GM21390 (cell line): ENCODE measurements around the gene IFFO2.
A peak's percentile ranks its signal among the peaks of the same experiment; 100 is the strongest.

Experiments
- ATAC-seq: cut with Tn5 transposase; IDR thresholded peaks from one replicate; pipeline ENCODE4 v1.9.1; 2021; ENCODE audit not compliant: unreplicated experiment

The IFFO2 gene

DNA sequence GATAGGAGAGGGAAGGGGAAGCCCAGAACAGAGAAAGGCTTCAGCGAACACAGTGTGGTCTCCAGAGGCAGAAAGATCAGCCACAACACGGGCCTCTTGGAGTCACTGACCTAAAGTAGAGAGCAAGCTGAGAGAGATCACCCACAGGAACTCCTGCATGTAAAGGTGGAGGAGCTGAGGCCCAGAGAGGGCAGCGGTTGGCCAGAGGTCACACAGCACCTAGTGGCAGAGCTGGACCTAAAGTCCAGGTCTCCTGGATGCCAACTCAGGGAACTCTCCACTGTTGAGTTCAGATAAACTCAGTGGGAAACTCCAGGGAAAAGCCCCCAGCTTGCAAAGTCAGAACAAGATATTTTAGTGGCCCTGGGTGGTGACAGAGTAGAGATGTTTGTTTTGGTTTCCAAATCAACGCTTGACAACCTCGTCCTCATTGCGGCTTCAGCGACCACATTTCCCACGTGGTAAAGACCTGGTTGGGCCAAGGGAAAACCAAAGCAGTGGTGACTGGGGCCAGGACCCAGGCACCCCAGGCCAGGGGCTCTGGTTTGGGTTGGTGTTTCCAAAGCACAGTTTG, 4.6 kb downstream of the IFFO2 start:
- peak; percentile 32 for ATAC-seq

DNA sequence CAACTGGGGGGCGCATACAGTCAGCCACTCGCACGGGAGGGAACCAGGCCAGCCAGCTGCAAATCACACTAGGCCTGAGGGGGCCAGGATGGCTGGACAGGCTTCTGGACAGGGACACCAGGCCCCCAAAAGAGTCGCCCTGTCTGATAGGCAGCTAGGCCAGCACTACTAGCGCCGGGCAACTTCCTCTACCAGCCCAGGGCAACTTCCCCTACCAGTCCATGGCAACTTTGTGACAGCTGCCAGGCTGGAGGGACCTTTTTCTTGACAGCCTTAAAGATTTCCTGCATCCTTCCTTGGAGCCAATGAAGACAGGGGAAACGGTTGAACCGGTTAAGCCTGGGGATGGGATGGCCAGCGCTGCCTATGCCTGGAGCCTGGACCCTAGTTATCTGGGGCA, 5.1 kb downstream of the IFFO2 start:
- ATAC-seq: no peak

DNA sequence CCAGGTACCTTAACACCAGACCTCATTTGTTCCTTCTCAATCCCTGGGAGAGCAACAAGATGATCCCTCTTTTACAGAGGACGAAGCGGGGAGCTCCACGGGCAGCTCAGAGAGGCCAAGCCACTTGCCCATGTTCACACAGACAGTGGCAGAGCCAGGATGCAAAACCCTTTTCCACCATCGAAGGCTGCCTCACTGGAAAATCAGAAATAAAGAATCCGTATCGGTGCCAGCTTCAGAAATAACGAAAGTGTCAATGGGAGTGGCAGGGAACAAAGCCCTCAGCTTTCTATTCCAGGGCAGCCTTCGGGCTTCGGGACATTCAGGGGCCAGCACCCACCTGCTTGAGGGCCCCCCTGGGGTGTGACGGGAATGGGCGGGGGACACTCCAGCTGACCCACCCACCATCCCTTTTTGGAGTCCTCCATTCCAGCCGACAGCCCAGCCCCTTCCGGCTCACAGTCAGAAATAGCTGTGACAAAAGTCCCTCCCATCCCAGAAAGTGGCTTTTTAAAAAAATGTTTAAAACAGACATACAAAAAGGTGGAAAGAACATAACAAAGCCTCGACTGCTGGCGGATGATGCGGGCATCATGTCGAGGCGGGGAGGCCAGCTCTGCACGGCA, 6.0 kb downstream of the IFFO2 start:
- ATAC-seq: no peak

DNA sequence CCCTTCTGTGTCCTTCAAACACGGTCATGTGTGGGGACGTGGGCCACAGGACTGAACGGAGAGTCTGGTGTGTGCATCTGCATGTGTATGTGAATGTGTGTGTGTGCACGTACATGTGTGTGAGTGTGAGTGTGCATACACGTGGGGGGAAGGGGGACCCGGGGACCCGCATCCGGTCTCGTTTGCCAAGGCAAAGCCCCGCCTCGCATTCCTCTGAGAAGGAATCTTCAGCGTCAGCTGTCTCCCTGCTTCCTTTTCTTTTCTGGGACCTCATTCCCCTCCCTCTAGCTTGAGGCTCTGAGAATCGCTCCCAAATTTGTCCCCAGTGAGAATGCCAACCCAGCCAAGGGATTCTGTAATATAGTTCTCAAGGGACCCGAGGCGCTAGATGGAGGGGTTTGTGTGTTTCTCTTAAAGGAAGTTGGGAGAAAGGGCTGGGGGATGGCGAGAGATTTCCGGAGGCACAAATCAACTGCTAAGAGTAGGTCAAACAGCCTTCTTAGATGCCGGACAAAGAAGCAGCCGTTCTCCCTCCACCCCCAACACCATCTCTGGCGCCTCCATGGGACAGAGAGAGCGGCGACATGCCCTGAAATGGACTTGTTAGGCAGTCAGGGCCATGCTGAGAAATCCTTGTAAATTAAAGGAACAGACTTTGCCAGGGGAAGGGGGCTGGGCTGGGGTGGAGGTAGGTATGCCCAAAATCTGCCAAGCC, 6.6 kb downstream of the IFFO2 start:
- no peak for ATAC-seq

DNA sequence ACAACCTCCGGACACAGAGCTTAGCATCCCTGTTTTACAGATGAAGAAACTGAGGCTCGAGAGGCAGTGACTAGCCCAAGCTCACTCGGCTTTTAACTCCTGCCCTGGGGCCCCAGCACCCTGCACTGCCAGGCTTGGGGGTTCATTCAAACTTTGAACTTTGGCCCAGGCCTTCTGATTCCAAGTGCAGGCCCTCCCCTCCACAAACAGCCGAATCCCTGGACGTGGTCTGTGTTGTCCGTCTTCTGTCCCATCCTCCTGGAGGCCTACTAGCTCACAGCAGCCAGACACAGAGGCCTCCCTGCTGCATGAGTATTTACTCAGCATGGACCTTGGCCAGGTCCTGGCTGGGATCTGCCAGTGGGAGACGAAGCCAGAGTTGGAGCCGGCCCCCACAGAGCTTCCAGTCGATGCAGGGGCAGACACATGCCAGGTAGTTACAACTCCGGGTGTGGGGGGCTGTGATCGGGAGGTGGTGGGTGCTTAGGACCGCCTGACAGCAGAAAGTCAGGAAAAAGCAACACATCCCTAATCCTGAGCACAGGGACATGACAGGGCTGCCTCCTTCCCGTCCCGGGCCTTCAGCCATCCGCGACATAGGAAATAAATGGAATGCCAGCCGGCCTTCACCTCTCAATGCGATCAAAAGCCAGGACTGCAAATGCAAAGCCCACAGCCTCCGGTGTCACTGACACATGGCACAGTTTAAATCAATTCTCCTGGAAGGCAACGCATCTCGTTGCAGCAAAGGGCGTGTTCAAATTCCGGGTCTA, 7.4 kb downstream of the IFFO2 start:
- ATAC-seq: no peak

DNA sequence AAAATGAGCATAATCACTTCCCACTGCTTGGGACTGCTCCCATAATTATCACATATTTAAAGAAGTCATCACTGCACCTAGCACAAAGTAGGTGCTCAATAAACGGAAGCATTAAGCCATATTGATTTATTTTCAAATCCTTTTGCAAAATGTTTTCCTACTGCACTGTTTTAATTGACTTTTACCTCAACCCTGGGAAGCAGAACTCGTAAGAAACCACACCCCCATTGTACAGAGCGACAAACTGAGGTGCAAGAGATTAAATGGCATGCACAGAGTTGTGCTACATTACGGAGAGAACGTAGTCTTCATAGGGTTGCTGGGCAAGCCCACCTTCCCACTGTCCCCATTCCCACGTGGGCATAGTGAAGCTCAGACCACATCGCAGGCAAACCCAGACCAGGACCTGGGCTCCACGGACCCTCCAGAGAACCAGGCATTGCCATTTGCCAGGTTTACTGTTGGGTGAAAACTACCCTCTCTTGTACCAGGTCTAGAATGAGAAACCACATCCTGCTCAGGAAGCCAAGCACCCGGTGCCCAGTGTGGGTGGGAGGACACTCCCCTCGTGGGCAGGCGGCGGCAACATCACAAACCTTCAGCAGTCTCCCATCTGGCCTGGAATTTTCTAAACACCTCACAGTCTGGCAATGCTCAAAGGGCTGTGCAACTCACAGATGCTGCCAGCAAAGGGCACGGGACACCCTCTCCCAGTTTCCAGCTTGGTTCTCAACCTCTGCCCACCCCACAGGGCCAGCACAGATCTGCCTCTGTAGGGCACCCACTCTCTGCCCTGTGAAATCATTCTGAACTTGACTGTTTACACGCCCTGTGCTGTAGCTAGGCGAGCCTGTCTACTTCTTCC, 8.2 kb downstream of the IFFO2 start:
- ATAC-seq: no peak

DNA sequence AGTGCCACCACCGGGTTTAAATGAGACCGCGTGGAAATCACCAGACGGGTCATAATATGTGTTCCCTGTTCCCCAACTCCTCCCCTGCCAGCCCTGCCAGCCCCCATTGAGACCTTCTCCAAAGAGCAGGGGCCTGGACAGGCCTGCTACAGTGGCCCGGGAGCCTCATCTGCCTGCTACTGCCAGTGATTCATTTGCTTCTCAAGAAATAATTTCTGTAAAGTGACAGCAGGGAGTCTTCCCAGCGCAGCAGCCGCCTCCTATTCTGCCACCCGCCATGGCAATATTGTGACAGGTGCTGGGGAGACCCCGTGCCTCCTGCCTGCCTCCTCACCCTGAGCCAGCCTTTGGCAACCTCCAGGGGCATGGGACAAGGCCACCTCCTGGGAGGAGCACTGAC, 8.9 kb downstream of the IFFO2 start:
- no peak for ATAC-seq

DNA sequence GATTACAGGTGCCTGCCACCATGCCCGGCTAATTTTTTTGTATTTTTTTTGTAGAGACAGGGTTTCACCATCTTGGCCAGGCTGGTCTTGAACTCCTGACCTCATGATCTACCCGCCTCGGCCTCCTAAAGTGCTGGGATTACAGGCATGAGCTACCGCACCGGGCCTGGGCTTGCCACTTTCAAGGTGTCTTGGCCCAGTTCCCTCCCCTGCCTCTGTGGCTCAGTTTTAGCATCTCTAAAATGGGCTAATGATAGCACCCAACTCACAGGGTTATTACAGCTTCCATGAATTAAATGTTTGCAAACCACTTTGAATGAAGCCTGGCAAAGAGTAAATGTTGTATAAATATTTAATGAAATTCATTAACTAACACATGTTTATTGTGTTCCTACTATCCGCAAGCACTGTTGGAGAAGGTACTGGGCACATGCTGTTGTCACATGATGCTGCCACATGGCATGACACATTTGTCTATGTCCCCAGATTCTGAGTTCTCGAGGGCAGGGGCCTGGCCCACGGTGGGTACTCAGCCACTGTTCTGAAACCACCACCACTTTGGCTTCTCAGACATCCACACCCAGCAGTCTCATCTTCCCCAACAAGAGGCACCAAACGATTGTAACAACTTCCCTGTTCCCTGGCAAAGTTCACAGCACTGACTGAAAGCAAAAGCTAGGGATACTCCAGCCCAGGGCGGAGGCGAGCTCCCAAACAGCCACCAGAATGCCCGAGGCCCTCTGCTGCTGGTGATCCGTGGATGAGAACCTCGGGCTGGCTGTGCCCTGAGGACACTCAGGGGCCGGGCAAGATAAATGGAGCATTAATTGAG, 9.7 kb downstream of the IFFO2 start:
- no peak for ATAC-seq

DNA sequence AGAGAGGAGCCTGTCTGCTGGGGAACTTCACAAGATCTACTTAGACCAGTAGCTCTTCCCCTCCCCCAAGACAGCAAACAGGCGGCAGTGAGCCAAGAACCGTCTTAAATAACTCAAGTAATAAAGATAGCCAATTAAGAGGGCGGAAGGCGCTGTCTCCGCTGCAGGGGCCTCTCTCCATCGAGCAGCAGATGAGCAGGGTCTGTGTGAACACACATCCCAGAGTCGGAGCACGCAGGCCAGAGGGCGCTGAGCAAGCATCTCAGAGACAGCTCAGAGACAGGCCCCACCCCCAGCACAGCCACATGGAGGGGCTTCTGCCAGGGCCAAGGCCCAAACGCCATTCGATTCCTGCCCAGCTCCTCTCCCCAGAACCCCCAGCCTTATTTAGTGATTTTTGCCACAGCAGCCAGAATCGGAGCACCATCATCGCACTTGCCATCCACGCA, 11.1 kb downstream of the IFFO2 start:
- no peak for ATAC-seq

DNA sequence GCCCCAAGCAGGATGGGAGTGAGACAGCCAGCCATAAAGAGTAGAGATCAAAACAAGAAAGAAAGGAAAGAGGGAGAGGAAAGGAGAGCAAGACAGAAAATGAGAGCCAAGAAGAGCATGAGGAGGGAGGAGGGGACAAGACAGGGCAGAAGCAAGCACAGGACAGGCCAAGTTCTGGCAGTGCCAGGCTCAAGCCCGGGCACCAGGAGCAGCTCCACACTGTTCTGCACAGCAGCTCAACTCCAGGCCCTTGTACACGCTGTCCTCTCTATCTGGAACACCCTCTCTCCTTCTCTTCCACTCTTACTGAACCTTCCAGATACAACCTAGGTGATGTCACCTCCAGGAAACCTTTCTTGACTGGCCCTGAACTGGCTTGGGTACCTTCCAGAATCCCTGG, 11.7 kb downstream of the IFFO2 start:
- ATAC-seq: no peak

DNA sequence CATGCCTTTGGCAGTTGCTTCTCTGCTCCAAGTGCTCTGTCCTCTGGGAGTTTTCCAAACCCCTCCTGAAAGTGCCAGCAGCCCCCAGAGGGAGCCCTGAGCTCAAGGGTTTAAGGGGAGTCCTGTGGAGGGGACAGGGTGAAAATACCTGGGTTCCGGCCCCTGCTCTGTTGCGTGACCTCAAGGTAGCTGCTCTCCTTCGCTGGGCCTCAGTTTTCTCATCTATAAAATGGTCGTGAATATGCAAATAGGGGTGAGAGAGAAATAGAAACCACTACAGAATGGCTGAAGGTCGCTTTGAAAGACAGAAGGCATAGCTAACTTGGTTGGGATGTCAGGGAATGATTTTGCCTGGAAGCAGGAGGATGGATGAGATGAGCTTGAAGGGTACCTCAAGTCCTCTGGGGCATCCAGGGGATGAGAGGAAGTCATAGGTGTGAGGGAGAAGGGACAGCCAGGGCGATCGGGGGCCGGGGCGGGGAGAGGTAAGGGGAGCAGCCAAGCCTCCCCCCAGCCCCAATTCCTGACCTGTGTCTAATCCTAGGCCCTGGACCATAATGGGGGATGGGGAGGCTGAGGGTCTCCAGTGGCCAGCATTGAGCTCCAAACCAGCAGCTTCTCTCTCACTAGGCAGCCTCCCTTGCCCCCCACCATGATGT, 12.4 kb downstream of the IFFO2 start:
- no peak for ATAC-seq

DNA sequence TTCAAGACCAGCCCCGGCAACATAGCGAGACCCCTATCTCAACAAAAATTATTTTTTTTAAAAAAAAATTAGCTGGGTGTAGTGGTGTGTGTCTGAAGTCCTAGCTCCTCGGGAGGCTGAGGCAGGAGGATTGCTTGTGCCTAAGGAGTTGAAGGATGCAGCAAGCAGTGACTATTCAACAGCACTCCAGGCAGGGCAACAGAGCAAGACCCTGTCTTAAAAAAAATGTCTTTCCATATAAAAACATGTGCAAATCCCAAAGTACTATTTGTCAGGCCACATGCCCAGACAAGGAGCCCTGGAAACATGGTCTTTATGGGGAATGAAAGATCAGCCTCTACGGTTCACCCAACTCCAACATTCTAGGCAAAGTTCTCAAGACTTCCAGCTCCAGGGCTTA, 13.3 kb downstream of the IFFO2 start:
- ATAC-seq: no peak

DNA sequence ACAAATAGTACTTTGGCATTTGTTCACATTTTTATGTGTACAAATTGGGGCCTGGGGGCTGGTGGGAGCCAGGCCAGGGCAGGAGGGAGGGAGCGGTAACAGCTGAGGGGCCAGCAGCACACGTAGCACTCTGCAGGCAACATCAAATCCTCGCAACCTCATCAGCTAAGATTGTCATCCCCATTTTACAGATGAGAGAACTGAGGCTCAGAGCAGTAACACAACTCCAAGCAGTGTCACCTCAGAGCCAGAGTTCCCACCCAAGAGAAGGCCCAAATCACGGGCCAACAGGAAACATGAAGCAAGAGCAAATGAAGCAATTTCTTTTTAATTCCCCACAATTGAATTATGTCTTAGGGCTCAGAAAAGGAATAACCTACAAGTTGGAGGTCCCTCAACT, 14.1 kb downstream of the IFFO2 start:
- no peak for ATAC-seq

DNA sequence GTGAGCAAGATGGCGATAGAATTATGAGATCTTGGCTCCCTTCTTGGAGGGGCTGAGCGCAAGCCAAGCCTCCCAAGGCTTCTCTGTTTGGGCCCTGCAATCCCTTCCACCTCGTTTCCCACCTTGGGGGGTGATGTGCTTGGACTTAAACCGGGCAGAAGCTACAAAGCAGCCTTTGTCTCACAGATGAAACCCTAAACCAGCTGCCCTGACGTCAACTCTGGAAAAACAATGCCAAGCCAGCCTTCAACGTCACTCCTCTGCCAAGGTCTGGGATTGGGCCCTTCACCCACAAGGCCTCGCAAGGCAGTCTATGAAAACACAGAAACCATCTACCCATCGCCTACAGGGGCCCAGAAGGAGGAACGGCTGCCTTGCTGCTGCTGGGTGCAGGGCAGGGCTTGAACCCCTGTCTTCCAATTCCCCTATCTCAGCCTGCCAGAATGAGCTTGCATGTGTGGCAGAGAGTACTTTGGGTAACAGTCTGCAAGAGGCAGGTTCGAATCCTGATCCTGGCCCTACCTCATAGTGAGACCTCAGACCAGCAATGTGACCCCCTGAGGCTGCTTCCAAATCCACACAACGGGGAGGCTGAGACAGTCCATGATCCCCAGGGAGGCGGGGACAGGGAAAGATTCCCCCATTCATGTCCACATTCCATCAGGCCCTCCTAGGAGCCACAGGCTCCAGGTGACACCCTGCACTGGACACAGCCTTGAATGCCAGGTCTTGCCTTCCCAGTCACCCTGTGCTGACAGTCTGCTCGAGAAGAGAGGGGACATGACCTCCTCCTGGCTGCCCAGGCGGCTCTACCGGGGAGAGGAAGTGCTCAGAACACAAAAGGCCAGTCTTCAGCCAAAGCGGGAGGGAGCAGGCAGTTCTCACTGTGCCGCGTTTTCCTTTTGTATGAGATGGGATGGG, 15.0 kb downstream of the IFFO2 start:
- no peak for ATAC-seq

DNA sequence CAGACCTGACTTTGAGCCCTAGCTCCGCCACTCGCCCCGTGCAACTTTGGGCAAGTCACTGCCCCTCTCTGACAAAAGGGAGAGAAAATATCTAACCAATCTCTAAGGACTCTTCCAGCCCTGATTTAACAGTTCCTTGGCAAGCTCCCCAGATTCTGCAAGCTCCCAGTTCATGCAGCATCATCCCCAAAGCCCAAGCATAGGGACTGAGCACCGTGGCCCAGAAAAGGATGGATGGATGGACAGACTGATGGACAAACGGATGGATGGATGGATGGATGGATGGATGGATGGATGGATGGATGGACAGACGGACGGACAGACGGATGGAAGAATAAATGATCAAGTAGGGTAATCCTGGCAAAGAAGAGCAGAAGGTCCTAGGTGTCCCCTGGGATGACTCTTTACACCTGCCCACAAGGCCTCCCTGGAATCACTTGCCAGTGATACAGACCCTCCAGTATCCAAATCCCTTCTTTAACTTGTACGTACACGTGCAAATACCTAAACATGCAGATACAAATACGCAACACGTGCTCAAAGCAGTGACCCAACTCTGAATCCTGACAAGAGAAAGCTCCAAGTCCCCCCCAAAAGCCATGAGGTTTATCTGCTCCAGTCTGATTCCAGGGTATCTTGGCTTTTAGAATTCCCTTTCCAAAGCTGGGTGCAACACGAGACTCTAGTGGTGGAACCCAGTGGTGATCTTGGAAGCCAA, 16.0 kb downstream of the IFFO2 start:
- no peak for ATAC-seq

DNA sequence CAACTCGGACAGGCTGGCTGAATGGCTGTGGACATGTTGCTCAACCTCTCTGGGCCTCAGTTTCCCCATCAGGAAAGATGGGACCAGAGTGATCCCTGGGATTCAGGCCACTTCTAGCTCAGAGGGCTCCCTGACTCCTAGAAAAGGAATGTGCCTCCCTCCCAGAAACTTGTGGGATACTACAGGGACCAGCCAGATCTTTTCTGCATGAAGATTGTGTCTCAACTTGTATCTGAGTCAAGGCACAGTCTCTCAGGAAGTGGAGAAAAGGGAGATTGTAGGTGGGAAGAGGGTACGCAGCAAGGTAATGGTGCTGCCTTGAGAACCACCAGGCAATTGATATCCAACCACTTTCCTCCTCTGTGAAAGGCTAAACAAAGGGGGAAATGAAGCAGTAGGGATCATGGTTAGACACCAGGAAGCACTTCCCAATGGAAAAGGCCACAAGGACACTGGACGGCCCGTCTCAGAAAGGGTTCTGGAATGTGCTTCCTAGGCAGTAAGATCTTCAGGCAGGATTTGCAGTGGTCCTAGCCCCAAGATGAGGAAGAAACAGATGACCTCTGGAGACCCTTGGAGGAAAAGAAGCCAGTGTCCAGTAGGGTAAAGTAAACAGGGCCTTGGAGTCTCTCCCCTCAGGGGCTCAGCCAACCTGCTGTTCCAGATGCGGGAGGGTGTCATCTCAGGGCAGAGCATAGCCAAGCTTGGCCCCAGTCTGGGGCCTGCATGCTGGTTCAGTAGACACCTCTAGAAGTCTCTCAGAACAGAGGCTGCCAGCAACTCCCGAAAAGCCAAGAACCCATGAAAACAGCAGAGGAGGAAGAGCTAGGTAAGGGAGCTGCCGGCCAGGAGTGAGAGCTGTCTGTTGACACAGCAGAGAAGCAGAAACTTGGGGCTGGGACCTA, 16.8 kb downstream of the IFFO2 start:
- no peak for ATAC-seq

DNA sequence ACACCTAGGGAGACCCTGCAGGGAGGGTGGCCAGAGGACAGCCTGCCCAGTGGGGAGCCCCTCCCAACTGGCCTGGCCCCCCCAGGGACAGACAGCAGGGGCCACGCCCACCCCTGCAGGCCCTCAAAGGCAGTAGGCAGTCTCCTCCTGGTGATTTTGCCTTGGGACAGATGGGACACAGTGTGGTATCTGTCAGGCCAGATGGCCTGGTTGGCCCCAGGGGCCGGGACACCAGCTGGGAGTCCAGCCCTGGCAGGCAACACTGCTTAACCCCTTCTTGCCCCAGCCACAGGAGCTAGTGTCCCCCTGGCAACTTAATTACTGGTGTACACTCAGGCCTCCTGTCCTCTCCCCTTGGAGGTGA, 17.8 kb downstream of the IFFO2 start:
- no peak for ATAC-seq
